SJSA1 (cell line): ENCODE measurements around the gene BMS1. TPM values are rescaled to one million over a fixed set of nuclear protein-coding genes. Genes with fewer than 3 reads are reported as not detected.
A peak's percentile ranks its signal among the peaks of the same experiment; 100 is the strongest.
"Not testable (repeated sequence)": the region's sequence is repeated elsewhere in the genome, so short reads cannot be mapped to it uniquely, and the experiment has no call there.

Experiments
- DNase-seq, 2 experiments: peaks; one replicate each; pipeline ENCODE4 v3.0.0-alpha.2; 2015 to 2020; ENCODE audit warnings: low spot score in 2 of 2, low read depth in 1 of 2
- H3K27ac ChIP-seq: fragments of 250-450 bp; sonication (Bioruptor Pico); 2 replicates; pipeline ENCODE4 v1.5.1; 2020; ENCODE audit warnings: mild to moderate bottlenecking, moderate library complexity
- H3K27me3 ChIP-seq: fragments of 250-450 bp; sonication (Bioruptor Pico); replicated peaks from 2 replicates; pipeline ENCODE4 v1.5.1; 2020; ENCODE audit warnings: mild to moderate bottlenecking, moderate library complexity
- H3K36me3 ChIP-seq: fragments of 250-450 bp; sonication (Bioruptor Pico); 2 replicates; pipeline ENCODE4 v1.5.1; 2020; ENCODE audit warnings: mild to moderate bottlenecking
- H3K4me1 ChIP-seq: fragments of 250-450 bp; sonication (Bioruptor Pico); replicated peaks from 2 replicates; pipeline ENCODE4 v1.6.1; 2021; ENCODE audit warnings: mild to moderate bottlenecking
- H3K4me3 ChIP-seq: fragments of 250-450 bp; sonication (Bioruptor Pico); 2 replicates; pipeline ENCODE4 v1.5.1; 2020; ENCODE audit warnings: mild to moderate bottlenecking
- H3K9me3 ChIP-seq: fragments of 250-450 bp; sonication (Bioruptor Pico); replicated peaks from 2 replicates; pipeline ENCODE4 v1.5.1; 2020; ENCODE audit warnings: mild to moderate bottlenecking
- total RNA-seq: library from RNA; depleted of rRNA; stranded (reverse); fragments of >200 nt; shearing (Covaris generic); gene quantifications from 2 replicates; pipeline ENCODE4 v1.2.3, GENCODE V29; 2014

Gene BMS1
- total RNA-seq, 1 experiment from 2014 or later, result 30.1 TPM

GRCh38 chr10:42865716-42866114 is 83.1 kb downstream of the BMS1 start:
- Histone ChIP-seq H3K9me3 (no peaks in the 10 kb centered on the region), H3K36me3 (no peaks in the 10 kb centered on the region), H3K27ac (no peak overlapping the region), H3K4me1 (no peaks in the 10 kb centered on the region), H3K4me3 (no peak overlapping the region), H3K27me3 (peaks cover 12% of the 10 kb centered on the region)
- DNase-seq, result no peak

- Histone ChIP-seq H3K27ac (no peak overlapping the region), H3K36me3 (no peaks in the 10 kb centered on the region), H3K9me3 (no peaks in the 10 kb centered on the region), H3K4me1 (no peaks in the 10 kb centered on the region), H3K27me3 (peaks cover 7% of the 10 kb centered on the region), H3K4me3 (no peak overlapping the region)
- peak; percentile 43 to 75 for DNase-seq
These were observed 83.8 kb downstream of the BMS1 start for GRCh38 chr10:42866115-42866995.

- peaks cover 6% of the 10 kb centered on the region for H3K27me3 ChIP-seq
- H3K27ac ChIP-seq, result no peak overlapping the region
- no peaks in the 10 kb centered on the region for H3K36me3 ChIP-seq
- no peaks in the 10 kb centered on the region for H3K4me1 ChIP-seq
- DNase-seq, result no peak
- H3K4me3 ChIP-seq, result no peak overlapping the region
- no peaks in the 10 kb centered on the region for H3K9me3 ChIP-seq
These were observed 85.0 kb downstream of the BMS1 start for GRCh38 chr10:42867571-42867970.

- Histone ChIP-seq H3K4me3 (no peak overlapping the region), H3K36me3 (no peaks in the 10 kb centered on the region), H3K27me3 (peaks cover 6% of the 10 kb centered on the region), H3K9me3 (no peaks in the 10 kb centered on the region), H3K27ac (no peak overlapping the region), H3K4me1 (no peaks in the 10 kb centered on the region)
- no peak for DNase-seq
These were observed 85.9 kb downstream of the BMS1 start for GRCh38 chr10:42868530-42868929.

GRCh38 chr10:42869977-42870350 is 87.4 kb downstream of the BMS1 start:
- Histone ChIP-seq H3K27me3 (peaks cover 6% of the 10 kb centered on the region), H3K4me1 (no peaks in the 10 kb centered on the region), H3K9me3 (no peaks in the 10 kb centered on the region), H3K36me3 (no peaks in the 10 kb centered on the region), H3K27ac (no peak overlapping the region), H3K4me3 (no peak overlapping the region)
- DNase-seq, result no peak

DNA sequence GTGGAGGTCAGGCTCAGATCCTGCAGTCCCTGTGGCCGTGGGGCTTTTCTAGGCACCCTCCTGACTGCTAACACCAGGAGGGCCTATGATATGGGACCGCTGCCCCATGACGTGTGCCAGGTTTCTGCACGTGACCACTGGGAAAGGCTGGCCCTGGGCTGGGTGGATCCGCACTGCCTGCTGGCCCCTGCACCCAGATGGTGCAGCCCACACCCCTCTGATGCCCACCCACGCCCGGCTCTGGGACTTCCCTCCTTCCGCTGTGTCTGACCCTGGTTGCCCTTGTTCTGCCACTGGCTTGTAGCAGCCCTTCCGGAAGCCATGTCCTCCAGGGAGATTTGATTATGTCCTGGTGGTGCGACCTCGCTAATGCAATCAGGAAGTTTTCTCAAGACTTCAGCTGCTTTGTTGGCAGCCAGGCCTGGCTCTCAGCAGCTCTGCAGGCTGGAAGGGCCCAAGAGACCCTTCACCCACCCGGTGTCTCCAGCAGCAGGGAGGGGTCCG is 88.6 kb downstream of the BMS1 start:
- H3K27me3 ChIP-seq, H3K9me3 ChIP-seq, H3K36me3 ChIP-seq, H3K27ac ChIP-seq, H3K4me1 ChIP-seq, H3K4me3 ChIP-seq, DNase-seq: not testable (repeated sequence)

- H3K27me3 ChIP-seq, result 0 out of 2 replicates have a peak, but pooled peaks cover 3% of the 10 kb centered on the region
- DNase-seq, result no peak
- no peaks in the 10 kb centered on the region for H3K36me3 ChIP-seq
- no peaks in the 10 kb centered on the region for H3K9me3 ChIP-seq
- H3K4me3 ChIP-seq, result no peak overlapping the region
- no peak overlapping the region for H3K27ac ChIP-seq
- no peaks in the 10 kb centered on the region for H3K4me1 ChIP-seq
These were observed 89.2 kb downstream of the BMS1 start for GRCh38 chr10:42871823-42872222.

GRCh38 chr10:42872865-42873435 is 90.4 kb downstream of the BMS1 start:
- Histone ChIP-seq H3K4me3 (no peak overlapping the region), H3K27ac (no peak overlapping the region), H3K36me3 (no peaks in the 10 kb centered on the region), H3K4me1 (no peaks in the 10 kb centered on the region), H3K27me3 (0 out of 2 replicates have a peak, but pooled peaks cover 3% of the 10 kb centered on the region), H3K9me3 (no peaks in the 10 kb centered on the region)
- DNase-seq, result no peak

- no peaks in the 10 kb centered on the region for H3K36me3 ChIP-seq
- no peak for DNase-seq
- no peaks in the 10 kb centered on the region for H3K4me1 ChIP-seq
- H3K27me3 ChIP-seq, result 0 out of 2 replicates have a peak, but pooled peaks cover 3% of the 10 kb centered on the region
- H3K4me3 ChIP-seq, result no peak overlapping the region
- H3K27ac ChIP-seq, result no peak overlapping the region
- H3K9me3 ChIP-seq, result no peaks in the 10 kb centered on the region
These were observed 92.3 kb downstream of the BMS1 start for GRCh38 chr10:42874713-42875387.

DNA sequence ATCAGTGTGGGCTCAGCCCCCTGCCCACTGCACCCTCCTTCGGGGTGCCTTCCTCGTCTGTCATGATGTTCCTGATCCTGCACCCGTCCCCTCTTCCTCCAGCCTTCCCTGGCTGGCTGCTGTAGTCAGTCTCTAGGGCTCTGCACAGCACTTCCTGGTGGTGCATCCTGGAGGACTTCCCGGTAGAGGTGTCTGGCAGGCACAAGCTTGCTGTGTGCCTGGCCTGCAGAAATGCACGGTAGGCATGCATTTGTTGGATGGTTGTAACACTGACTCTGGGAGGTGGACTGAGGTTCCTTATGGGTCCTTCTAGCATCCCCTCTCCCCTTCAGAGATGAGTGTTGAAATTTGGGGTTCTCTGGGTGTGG is 92.8 kb downstream of the BMS1 start:
- H3K27me3 ChIP-seq, result 0 out of 2 replicates have a peak, but pooled peaks cover 3% of the 10 kb centered on the region
- no peak for DNase-seq

GRCh38 chr10:42875798-42876341 is 93.3 kb downstream of the BMS1 start:
- H3K27me3 ChIP-seq, result 0 out of 2 replicates have a peak, but pooled peaks cover 3% of the 10 kb centered on the region
- no peaks in the 10 kb centered on the region for H3K9me3 ChIP-seq
- H3K4me3 ChIP-seq, result no peak overlapping the region
- no peak overlapping the region for H3K27ac ChIP-seq
- no peaks in the 10 kb centered on the region for H3K4me1 ChIP-seq
- no peak for DNase-seq
- no peaks in the 10 kb centered on the region for H3K36me3 ChIP-seq

More for the DNA sequence above, 92.8 kb downstream of the BMS1 start:
- Histone ChIP-seq H3K27ac (no peak overlapping the region), H3K4me1 (no peaks in the 10 kb centered on the region), H3K4me3 (no peak overlapping the region), H3K9me3 (no peaks in the 10 kb centered on the region), H3K36me3 (no peaks in the 10 kb centered on the region)

DNA sequence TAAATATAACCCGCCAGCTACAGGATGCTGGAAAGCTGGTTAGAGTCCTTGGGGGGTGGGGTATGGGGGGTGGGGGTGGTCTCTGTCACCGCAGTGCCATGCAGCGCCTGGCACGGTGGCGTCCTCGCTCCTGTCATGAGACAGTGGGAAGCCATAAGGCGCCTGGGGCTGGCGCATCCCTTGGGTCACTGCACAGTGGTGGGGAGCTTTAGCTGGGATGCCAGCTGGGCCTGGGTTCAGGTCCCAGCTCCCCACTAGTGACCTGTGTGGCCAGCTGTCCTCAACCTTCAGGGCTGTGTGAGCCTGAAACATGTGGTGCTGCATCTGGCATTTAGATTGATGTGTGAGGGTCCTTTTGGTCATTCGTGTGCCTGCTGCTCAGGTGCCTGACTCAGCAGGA is 93.9 kb downstream of the BMS1 start:
- Histone ChIP-seq H3K27me3 (0 out of 2 replicates have a peak, but pooled peaks cover 3% of the 10 kb centered on the region), H3K36me3 (no peaks in the 10 kb centered on the region), H3K4me3 (no peak overlapping the region), H3K27ac (no peak overlapping the region), H3K4me1 (no peaks in the 10 kb centered on the region), H3K9me3 (no peaks in the 10 kb centered on the region)
- DNase-seq, result no peak

DNA sequence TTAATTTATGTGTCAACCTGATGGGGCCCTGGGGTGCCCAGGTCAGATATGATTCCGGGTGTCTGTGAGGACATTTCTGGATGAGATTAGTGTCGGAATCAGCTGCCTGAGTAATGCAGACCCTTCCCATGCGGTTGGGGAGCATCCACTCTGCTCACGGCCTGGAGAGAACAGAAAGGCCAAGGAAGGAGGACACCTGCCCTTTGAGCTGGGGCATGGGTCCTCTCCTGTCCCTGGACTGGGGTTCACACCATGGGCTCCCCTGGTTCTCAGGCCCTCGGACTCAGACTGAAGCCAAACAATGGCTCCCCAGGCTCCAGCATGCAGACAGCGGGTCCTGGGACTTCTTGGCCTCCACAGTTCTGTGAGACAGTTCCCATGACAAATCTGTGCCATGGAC is 94.3 kb downstream of the BMS1 start:
- H3K4me1 ChIP-seq, result no peaks in the 10 kb centered on the region
- no peak for DNase-seq
- H3K27me3 ChIP-seq, result 0 out of 2 replicates have a peak, but pooled peaks cover 3% of the 10 kb centered on the region
- H3K4me3 ChIP-seq, result no peak overlapping the region
- H3K9me3 ChIP-seq, result no peaks in the 10 kb centered on the region
- no peak overlapping the region for H3K27ac ChIP-seq
- H3K36me3 ChIP-seq, result no peaks in the 10 kb centered on the region
